ENCODE data around the gene ABLIM2.

Gene ABLIM2

GRCh38 chr4:8040607-8041006 lies 118.0 kb downstream of the ABLIM2 start:
- DNase-seq: no peak

GRCh38 chr4:8039853-8040252 lies 118.8 kb downstream of the ABLIM2 start:
- DNase-seq: no peak

- DNase-seq: no peak
Measured at GRCh38 chr4:8039290-8039689, 119.3 kb downstream of the ABLIM2 start.

GRCh38 chr4:8038719-8039251 lies 119.8 kb downstream of the ABLIM2 start:
- DNase-seq: no peak

- no peak for DNase-seq
Measured at GRCh38 chr4:8038083-8038482, 120.5 kb downstream of the ABLIM2 start.

GRCh38 chr4:8037150-8037769 lies 121.4 kb downstream of the ABLIM2 start:
- no peak for DNase-seq

- no peak for DNase-seq
Measured at GRCh38 chr4:8035371-8035780, 123.2 kb downstream of the ABLIM2 start.

- no peak for DNase-seq
Measured at GRCh38 chr4:8033829-8034528, 124.6 kb downstream of the ABLIM2 start.

GRCh38 chr4:8033067-8033755 lies 125.4 kb downstream of the ABLIM2 start:
- DNase-seq: no peak

- DNase-seq: no peak
Measured at GRCh38 chr4:8032381-8032780, 126.2 kb downstream of the ABLIM2 start.

GRCh38 chr4:8030121-8030781 lies 128.4 kb downstream of the ABLIM2 start:
- no peak for DNase-seq

- DNase-seq: no peak
Measured at GRCh38 chr4:8029689-8030088, 128.9 kb downstream of the ABLIM2 start.

- DNase-seq: no peak
Measured at GRCh38 chr4:8028884-8029568, 129.6 kb downstream of the ABLIM2 start.

- no peak for DNase-seq
Measured at GRCh38 chr4:8028368-8028767, 130.2 kb downstream of the ABLIM2 start.

GRCh38 chr4:8026453-8026852 lies 132.2 kb downstream of the ABLIM2 start:
- no peak for DNase-seq

GRCh38 chr4:8025668-8026067 lies 132.9 kb downstream of the ABLIM2 start:
- DNase-seq: no peak

- DNase-seq: no peak
Measured at GRCh38 chr4:8024073-8024786, 134.4 kb downstream of the ABLIM2 start.

- no peak for DNase-seq
Measured at GRCh38 chr4:8023696-8024033, 134.9 kb downstream of the ABLIM2 start.

GRCh38 chr4:8022767-8023695 lies 135.6 kb downstream of the ABLIM2 start:
- DNase-seq: no peak

- no peak for DNase-seq
Measured at GRCh38 chr4:8021796-8022195, 136.8 kb downstream of the ABLIM2 start.

All from activated gamma-delta T cell (primary cell).